Measurements from ENCODE around the gene ASXL2. TPM values are rescaled to one million over a fixed set of nuclear protein-coding genes. Genes with fewer than 3 reads are reported as not detected.

The ASXL2 gene
- total RNA-seq, 1 experiment from 2014 or later, result 34.5 TPM

DNA sequence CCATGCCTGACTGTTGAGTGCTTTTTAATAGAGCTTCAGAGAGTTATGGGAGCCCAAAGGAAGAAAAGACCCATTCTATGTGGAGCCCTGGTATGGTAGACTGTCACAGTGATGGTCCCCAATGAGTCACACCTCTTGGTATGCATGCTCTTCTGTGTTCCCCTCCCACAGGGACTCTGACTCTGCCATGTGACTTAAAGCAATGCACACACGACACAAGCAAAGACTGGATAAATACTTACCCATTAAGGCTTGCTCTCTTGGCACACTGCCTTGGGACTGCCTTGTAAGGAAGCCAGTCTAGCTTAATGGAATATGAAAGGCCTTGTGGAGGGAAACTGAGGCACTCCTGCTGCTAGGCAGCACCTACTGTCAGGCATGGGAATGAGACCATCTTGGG, 188.2 kb downstream of the ASXL2 start:
- peak; percentile 88 for DNase-seq (ENCODE audit: low spot score)

DNA sequence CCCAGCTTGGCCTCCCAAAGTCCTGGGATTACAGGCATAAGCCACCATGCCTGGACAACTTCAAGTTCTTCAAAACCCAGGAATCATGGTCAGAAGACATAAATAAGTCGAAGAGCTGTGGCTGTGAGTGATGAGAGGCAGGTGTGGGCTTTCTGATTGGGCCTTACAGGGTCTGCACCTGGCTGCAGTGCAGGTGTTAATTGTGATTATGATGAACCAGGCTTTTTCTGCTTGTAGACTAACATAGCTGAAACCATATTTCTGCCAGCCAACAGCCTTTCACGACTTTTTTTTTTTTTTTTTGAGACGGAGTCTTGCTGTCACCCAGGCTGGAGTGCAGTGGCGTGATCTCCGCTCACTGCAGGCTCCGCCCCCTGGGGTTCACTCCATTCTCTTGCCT, 190.1 kb downstream of the ASXL2 start:
- Histone ChIP-seq H3K36me3 (ENCODE audit: insufficient read depth, low read length, poor library complexity, severe bottlenecking) (no peaks in the 10 kb centered on the region), H3K4me1 (ENCODE audit: insufficient read depth, low read length, poor library complexity, severe bottlenecking) (no peaks in the 10 kb centered on the region), H3K27ac (ENCODE audit: low read depth, low read length, poor library complexity, severe bottlenecking) (no peak overlapping the region), H3K9me3 (ENCODE audit: low read depth, low read length, poor library complexity, severe bottlenecking) (no peaks in the 10 kb centered on the region), H3K27me3 (replicated peaks; ENCODE audit: insufficient read depth, low read depth, low read length, poor library complexity) (no peaks in the 10 kb centered on the region), H3K4me3 (ENCODE audit: low read depth, low read length, poor library complexity, severe bottlenecking) (no peak overlapping the region)
- CTCF ChIA-PET, result no interaction called here
- intact Hi-C loops (cut with micrococcal nuclease; ENCODE audit: unreplicated experiment), result no loop called here
- BruUV-seq (replicated peaks), result no TSS peak
- POLR2A ChIA-PET (ENCODE audit: low non-redundant PET), result no interaction called here
- no peak for DNase-seq (ENCODE audit: low spot score)
- no peak for TF ChIP-seq EZH2 (IDR thresholded peaks at IDR 0.05; ENCODE audit: borderline replicate concordance, low read depth, low read length, poor library complexity, severe bottlenecking)
- TF ChIP-seq, protein P1, sequence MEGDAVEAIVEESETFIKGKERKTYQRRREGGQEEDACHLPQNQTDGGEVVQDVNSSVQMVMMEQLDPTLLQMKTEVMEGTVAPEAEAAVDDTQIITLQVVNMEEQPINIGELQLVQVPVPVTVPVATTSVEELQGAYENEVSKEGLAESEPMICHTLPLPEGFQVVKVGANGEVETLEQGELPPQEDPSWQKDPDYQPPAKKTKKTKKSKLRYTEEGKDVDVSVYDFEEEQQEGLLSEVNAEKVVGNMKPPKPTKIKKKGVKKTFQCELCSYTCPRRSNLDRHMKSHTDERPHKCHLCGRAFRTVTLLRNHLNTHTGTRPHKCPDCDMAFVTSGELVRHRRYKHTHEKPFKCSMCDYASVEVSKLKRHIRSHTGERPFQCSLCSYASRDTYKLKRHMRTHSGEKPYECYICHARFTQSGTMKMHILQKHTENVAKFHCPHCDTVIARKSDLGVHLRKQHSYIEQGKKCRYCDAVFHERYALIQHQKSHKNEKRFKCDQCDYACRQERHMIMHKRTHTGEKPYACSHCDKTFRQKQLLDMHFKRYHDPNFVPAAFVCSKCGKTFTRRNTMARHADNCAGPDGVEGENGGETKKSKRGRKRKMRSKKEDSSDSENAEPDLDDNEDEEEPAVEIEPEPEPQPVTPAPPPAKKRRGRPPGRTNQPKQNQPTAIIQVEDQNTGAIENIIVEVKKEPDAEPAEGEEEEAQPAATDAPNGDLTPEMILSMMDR (conservative IDR thresholded peaks at IDR 0.05; ENCODE audit: low read depth, low read length), result no peak

More for the DNA sequence above, 188.2 kb downstream of the ASXL2 start:
- no peaks in the 10 kb centered on the region for H3K9me3 ChIP-seq (ENCODE audit: low read depth, low read length, poor library complexity, severe bottlenecking)
- ChIA-PET CTCF (interaction anchor here (1.8 kb wide), 1 partner anchor 9 kb away, joined by 5 read pairs; no protein-coding TSS in a partner anchor), POLR2A (ENCODE audit: low non-redundant PET) (interaction anchor here (0.6 kb wide), 1 partner anchor 54 kb away, joined by 5 read pairs; no protein-coding TSS in a partner anchor)
- intact Hi-C loops (cut with micrococcal nuclease; ENCODE audit: unreplicated experiment), result no loop called here
- H3K4me1 ChIP-seq (ENCODE audit: insufficient read depth, low read length, poor library complexity, severe bottlenecking), result no peaks in the 10 kb centered on the region
- no peak overlapping the region for H3K4me3 ChIP-seq (ENCODE audit: low read depth, low read length, poor library complexity, severe bottlenecking)
- TF ChIP-seq, protein P1 (conservative IDR thresholded peaks at IDR 0.05; ENCODE audit: low read depth, low read length), result no peak
- TF ChIP-seq EZH2 (IDR thresholded peaks at IDR 0.05; ENCODE audit: borderline replicate concordance, low read depth, low read length, poor library complexity, severe bottlenecking), result no peak
- H3K36me3 ChIP-seq (ENCODE audit: insufficient read depth, low read length, poor library complexity, severe bottlenecking), result no peaks in the 10 kb centered on the region
- H3K27me3 ChIP-seq (replicated peaks; ENCODE audit: insufficient read depth, low read depth, low read length, poor library complexity), result no peaks in the 10 kb centered on the region
- BruUV-seq (replicated peaks), result no TSS peak
- no peak overlapping the region for H3K27ac ChIP-seq (ENCODE audit: low read depth, low read length, poor library complexity, severe bottlenecking)

DNA sequence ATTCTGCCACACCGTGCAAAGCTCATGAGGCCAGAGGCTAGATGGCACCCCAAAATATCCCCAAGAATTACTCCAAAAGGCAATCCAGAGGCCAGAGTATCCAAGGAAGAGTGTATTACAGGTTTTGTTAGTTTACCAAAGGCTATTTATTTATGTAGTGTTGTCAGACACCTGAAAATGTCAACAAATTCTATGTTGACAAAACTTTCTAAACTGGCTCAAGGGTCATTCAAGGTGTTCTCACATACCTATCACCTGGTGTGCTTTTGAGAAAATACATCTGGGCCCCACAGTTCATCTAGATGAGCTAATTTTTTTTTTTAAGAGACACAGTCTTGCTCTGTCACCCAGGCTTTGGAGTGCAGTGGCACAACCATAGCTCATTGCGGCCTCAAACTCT, 192.5 kb downstream of the ASXL2 start:
- H3K4me3 ChIP-seq (ENCODE audit: low read depth, low read length, poor library complexity, severe bottlenecking), result no peak overlapping the region
- CTCF ChIA-PET, result no interaction called here
- intact Hi-C loops (cut with micrococcal nuclease; ENCODE audit: unreplicated experiment), result no loop called here
- H3K9me3 ChIP-seq (ENCODE audit: low read depth, low read length, poor library complexity, severe bottlenecking), result no peaks in the 10 kb centered on the region
- no peak overlapping the region for H3K27ac ChIP-seq (ENCODE audit: low read depth, low read length, poor library complexity, severe bottlenecking)
- BruUV-seq (replicated peaks), result no TSS peak
- H3K36me3 ChIP-seq (ENCODE audit: insufficient read depth, low read length, poor library complexity, severe bottlenecking), result no peaks in the 10 kb centered on the region
- H3K27me3 ChIP-seq (replicated peaks; ENCODE audit: insufficient read depth, low read depth, low read length, poor library complexity), result no peaks in the 10 kb centered on the region
- H3K4me1 ChIP-seq (ENCODE audit: insufficient read depth, low read length, poor library complexity, severe bottlenecking), result no peaks in the 10 kb centered on the region
- no peak for DNase-seq (ENCODE audit: low spot score)
- no peak for TF ChIP-seq EZH2 (IDR thresholded peaks at IDR 0.05; ENCODE audit: borderline replicate concordance, low read depth, low read length, poor library complexity, severe bottlenecking)
- TF ChIP-seq, protein P1 (conservative IDR thresholded peaks at IDR 0.05; ENCODE audit: low read depth, low read length), result no peak
- POLR2A ChIA-PET (ENCODE audit: low non-redundant PET), result interaction anchor here (0.6 kb wide), 1 partner anchor 24 kb away, joined by 3 read pairs; no protein-coding TSS in a partner anchor
